Measurements from ENCODE around the gene ETV4.
A peak's percentile ranks its signal among the peaks of the same experiment; 100 is the strongest.

The ETV4 gene

DNA sequence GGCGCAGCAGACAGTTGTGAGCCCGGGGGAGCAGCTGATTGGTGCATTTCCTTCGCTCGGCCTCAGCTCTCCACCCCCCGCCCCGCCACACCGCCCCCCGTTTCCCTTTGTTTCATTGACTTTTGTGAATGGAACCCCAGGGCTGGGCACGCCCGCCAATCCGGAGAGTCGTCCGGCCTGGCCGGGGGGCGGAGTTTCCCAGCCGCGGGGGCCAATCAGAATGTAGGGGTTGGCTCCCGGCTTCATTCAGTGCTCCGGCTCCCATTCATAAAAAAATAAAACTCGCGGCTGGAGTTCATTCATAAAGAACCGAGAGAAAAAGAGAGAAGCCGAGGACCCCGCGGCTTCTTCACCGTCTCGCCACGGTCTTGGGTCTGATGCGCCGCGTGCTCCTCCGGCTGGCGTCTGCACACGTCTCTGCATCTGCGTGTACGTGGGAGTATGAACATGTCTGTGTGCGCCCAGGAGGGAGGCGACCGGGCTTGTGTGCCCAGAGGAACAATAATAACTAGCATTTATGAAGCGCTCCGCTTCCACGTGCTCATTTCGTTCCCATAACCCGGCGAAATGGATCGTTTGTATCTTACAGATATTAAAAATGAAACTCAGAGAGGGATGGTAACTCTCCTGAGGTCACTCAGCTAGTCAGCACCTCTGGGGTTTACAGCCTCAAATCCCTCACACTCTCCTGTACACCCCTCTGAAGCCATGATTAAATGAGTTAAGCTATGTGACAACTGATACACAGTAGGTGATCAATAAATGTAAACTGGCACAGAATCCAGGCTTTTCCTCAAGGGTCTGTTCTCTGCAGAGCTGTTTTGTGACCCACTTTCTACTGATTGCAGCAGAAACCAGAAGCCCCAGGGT, at the start of gene ETV4:
Gene ETV4, minus strand, starts transcription at position 22 of the 870 bp plus-strand sequence. CDS start 723 bp downstream, outside the sequence.
- DNase-seq: peak; percentile 85

DNA sequence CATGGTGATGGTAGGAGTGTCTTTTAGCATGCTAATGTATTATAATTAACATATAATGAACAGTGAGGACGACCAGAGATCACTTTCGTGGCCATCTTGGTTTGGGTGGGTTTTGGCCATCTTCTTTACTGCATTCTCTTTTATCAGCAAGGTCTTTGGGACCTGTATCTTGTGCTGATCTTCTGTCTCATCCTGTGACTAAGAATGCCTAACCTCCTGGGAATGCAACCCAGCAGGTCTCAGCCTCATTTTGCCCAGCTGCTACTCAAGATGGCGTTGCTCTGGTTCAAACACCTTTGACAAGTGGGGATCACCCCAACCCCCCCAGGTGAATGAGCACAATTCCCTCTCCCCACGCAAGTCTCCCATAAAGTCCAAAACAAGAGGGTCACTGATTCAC, 49.3 kb upstream of the ETV4 start:
- DNase-seq: no peak

DNA sequence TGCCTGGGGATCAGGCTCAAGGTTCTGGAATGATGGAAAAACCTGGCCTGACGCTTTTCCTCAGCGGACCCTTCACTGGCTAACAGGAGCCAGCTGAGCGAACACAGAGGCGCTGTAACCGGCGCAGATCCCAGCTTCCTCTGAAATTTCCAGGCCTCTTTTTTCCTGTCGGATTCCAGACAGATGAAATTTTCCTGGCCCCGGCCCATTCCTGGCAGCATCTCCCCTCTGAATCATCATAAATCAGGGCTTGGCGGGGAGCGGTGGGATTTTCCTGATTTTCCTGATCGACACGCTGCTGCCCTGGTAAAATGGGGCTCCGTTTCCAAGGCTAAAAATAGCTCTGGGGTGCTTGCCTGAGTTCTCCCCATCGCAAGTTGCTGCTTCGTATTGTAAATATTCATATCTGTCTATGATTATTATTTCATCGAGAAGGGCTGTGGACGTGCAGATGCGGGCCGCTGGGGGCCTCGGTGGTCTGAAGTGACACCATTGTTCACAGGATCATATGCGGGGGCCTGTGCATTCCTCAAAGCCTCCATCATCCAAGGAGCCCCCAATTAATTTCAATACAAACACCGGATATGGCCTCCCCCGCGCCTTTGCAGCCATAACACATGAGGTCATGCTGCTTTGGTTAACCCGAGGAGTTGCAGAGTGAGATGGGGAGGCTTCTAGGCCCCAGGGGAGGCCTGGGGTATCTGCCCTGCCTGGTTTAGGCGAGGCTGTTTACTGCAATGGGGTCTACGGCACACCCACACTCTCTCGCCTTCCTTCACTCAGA, 45.8 kb upstream of the ETV4 start:
- no peak for DNase-seq

DNA sequence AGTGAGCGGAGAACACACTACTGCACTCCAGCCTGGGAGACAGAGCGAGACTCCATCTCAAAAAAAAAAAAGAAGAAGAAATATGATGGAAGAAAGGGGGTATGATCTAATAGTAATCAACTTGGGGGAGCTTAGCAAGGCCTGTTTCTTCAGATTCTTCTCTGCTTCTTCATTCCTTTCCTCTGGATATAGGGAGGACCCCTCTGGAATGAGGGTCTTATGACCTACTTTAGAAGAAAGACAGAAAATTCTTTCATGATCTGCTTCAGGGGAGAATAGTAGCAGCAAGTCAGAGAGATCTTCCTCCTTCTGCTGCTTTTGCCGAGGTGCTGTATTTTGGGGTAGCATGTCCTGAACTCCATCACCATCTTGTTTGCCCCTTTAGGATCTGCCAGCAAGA, 44.9 kb upstream of the ETV4 start:
- no peak for DNase-seq

DNA sequence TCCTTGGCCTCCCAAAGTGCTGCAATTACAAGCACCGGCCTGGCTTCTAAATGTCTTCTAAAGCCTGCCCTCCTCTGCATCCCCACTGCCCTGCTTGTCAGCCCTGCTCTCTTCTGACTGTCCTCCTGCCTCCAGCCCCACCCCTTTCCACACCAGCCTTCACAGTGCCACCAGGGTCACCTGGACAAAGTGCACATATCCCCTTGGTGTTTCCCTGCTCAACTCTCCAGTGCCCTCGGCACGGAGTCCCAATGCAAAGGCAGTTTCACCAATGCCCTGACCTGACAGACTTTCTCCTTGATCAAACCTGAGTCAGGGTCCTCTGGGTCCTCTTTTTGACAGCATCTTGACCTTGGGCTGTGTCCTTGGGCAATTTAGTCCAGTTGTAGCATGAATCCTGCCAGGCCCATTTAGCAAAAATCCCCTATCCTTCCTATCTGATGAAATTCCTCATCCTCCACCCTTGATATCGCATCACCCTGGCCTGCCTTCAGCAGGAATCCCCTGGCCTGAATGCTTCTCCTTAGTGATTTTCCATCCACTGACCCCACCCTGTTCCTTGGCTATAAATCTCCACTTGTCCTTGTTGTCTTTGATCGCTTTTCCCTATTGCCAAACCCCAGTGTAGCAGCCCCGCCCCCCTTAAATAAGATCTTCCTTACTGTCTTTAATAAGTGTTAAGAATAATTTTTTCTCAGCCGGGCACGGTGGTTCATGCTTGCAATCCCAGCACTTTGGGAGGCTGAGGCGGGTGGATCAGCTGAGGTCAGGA, 42.7 kb upstream of the ETV4 start:
- DNase-seq: no peak

DNA sequence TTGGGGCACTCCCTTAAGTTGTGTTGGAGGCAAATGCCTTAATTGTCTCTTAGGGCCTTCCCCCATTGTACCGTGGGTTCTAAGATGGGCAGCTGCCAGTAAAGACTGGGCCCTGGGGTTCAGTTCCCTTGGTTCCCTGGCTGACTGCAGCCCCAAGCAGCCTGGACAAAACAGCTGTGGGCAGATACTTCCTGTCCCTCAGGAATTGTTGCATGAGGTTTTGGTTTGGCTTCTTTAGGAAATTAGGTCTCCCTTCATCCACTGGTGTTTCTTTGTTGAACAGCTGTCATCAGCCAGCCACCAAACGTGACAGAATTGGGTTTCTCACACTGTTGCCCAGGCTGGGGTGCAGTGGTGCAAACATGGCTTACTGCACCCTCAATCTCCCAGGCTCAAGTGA, 42.0 kb upstream of the ETV4 start:
- no peak for DNase-seq

DNA sequence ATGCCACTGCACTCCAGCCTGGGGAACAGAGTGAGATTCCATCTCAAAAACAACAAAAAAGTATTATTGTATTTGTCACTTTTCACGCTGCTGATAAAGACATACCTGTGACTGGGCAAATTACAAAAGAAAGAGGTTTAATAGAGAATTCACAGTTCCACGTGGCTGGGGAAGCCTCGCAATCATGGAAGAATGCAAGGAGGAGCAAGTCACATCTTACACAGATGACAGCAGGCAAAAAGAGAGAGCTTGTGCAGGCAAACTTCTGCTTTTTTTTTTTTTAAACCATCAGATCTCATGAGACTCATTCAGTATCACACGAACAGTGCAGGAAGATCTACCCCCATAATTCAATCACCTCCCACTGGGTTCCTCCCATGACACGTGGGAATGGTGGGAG, 41.5 kb upstream of the ETV4 start:
- DNase-seq: no peak

DNA sequence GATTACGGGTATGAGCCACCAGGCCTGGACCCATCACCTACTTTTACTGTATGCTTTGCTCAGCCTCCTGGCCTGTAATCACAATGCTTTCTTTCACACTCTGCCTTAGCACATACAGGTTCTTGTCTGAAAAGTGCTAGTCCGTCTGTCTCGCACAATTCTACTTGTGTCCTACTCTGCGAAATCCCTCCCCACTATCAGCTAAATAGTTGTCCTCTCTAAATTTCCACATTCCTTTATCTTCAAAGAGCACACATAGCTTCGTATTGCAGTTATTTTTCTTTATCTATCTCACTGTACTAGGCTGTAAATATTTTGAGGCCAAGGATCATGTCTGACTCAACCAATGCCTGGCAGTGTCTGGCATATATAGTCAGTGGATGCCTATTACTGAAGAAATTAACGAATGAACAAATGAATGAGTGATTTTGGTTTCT, 38.5 kb upstream of the ETV4 start:
- no peak for DNase-seq

DNA sequence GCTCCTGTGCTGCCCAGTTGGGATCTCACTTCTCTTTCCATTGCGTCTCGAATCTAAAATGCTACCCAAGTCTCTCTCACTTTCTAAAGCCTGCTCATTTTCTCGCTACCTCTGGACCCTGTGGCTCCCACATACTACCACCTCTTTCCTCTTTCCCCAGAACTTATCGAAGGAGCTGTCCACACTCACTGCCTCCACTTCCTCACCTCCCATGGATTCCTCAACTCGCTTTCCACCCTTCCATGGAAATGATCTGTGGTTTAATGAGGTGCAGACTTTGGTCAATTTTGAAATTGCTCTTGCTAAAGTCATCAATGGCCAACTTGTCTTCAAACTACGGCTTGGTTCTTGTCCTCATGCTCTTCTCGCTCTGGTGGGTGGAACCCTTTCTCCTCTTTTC, 37.2 kb upstream of the ETV4 start:
- DNase-seq: no peak

DNA sequence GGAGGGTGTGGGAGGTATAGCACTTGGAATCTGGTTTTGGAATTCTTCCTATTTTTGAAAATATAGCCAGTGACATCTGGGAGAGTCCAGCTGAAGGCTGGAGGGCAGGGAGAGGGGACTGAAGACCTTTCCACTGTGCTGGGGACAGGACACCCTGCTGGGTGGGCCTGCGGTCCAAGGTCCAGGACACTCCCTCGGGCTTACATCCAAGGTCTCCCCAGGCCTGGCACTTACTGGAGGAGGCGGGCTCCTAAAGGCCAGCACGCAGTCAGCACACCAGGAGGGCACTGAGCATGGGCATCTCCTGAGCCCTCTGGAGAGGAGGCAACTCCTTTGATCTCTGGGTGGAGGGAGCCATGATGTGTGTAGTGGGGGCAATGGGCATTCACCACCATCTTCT, 35.5 kb upstream of the ETV4 start:
- DNase-seq: no peak

DNA sequence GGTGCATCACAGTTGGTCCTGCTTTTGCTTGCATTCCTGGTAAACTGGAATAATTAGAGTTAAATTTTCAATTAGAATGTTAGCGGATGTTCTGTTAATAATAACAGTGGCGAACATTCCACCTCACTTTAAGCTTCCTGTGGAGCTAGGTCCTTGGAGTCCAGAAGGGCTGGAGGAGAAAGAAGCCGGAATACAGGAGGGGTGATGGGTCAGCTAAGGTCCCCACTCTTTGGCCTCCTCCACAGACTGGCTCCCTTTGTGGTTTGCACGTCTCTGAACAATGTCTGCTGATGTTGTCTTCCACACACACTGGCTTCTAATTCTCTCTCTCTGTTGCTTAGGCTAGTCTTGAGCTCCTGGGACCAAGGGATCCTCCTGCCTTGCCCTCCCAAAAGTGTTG, 35.0 kb upstream of the ETV4 start:
- DNase-seq: no peak

DNA sequence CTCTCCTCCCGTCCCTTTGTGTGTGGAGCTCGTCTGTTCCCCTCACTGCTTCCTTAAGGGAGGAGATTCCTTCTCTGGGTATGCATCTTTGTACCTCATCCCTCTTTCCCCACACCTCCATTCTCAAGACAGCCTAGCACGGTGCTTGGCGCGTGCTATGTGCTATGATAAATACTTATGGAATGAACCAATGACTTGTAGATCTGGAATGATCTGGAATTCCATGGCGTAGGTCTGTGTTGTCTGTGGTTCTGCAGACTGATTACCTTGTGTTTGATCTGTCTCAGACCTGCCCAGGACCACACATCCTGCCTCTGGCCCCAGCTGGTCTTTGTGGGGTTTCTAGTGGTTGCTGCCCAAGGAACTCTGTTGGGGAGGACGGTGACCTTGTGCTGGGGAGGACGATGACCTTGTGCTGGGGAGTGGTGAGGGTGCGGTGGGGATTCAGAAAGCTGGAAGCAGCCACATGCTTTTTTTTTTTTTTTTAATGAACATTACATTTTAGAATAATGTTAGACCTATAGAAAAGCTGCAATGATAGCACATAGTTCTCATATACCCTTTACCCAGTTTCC, 33.5 kb upstream of the ETV4 start:
- DNase-seq: no peak

DNA sequence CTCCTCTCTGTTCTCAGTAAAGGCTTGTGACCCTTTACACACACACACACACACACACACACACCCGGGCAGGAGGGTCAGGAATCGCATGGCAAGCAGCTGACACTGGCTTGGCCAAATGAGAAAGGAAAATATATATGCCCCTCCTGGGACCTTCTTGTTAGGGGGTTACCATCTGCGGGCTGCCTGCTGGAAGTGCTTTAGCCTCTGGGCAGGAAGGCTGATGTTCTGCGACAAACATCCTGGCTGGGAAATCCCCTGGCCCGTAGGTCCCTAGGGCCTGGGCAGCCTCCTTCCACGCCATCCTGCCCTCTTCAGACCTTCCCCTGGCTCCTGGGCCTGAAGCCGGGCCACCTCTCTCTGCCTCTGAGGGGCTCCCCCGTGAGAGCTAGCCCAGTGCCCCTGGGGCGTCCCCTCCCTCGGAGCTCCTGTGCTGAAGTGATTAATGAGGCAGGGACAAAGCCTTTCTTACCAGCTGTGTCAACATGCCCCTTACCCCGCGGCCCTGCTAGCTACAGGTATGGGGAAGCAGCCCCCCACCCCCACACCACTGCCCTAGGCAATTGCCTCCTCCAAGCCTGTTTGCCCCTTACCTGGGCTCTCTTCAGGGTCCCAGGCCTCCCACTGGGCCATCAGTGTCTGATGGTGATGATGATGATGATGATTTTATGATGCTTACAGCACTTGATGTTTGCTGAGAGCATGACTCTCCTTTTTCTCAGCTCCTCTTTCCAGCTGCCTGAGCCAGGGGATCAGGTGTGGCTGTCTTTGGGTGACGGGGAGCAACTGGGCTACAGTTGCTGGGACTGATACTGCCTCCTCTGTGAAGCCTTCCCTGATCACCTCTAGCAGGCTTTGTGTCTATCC, 32.8 kb upstream of the ETV4 start:
- DNase-seq: peak; percentile 18

DNA sequence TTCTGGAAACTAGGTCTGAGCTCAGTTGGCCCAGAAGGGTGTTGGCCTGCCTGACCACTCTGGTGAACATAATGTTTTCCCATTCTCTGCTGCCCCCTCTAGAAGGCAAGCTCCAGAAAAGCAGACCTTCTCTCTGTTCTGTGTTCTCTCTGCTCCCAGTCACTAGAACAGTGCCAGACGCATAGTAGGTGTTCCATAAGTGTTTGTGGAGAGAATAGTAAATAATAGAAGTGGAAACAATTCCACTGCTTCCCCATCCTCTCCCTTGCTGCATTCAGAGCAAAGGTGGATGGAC, 32.2 kb upstream of the ETV4 start:
- DNase-seq: no peak

DNA sequence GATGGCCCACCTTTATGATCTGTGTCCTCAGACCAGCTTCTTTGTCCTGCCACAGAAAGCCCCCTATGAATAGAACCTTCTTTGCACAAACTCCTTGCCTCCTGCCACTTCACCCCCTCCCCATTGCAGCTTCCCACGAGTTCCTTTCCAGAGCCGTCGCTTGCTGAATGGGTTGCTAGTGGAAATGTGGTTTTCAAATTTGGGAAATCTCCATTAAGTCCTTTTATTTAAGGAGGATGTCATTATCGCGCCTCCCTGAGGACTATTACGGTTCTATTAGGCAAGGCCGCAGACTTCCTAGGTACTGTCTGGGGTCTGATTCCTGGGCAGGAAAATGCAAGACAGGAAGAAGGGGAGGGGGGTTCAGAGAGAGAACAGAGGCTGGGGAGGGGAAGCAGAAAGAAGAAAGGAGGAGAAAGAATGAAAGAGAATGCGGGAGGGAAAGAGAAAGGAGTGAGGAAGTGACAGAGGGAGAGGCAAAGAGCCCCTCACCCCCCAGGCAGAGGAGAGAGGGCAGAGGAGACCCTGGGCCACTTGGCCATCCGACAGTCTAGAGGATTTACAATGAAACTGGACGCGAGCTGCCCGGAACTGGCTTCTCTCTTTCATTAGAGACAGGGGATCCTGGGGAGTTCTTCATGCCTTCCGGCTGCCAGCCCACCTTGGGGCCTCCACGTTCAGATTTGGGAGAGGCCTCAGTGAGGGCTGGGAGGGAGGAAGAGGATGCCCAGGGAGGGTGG, 31.7 kb upstream of the ETV4 start:
- no peak for DNase-seq

DNA sequence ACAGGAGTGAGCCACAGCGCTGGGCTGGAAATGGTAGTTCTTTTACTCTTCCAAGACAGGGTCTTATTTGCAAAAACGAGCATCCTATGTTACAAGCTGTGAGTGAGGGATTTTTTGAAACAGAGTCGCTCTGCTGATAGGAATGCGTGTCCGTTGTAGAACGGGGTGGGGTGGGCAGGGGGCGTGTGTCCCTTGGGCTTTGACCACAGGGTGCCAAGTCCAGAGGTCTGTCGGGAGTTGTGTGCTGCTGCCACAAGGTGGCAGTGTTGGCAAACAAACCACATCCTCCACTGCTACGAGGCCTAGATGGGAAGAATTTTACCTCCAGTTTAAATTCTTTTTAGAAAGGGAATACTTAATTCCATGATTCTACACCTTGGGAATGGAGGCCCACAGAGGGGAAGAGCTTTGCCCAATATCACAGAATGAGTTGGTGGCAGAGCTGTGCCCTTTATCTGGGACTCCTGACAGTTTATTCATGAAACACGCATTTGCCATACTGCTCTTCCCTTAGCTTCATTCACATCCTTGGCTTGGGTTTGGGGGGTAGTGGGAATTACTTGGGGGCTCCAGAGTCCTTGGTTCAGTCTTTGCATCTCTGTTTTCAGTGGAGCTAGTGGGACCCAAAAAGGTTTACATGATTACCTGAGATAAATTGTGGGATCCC, 30.6 kb upstream of the ETV4 start:
- peak; percentile 44 for DNase-seq

DNA sequence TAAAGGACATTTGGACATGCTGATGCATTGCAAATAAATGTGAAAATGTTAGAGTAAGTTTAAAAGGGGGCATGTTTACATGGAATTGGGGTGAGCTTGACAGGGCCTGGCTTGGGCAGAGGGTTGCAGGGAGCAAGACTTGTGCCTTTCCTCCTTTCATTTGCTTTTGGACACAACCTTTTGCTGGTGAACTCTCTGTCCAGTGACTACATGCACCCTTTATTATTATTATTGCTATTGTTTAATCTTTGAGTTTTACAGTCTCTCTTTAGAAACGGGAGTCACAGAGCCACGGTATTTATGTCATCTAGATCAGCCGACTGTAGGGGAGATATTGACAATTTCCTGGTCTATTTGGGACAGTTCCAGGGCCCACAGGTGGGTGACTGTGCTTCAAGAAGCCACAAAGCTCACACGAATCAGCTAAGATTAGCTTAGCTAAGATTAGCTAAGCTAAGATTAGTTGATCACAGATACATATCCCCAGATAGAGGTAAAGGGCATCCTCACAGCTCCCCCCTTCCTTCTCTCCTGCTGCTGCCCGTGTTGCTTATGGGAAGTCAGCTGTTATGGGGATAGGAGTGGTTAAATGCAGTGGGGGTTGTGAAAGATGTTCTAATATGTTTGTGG, 28.9 kb upstream of the ETV4 start:
- DNase-seq: no peak

DNA sequence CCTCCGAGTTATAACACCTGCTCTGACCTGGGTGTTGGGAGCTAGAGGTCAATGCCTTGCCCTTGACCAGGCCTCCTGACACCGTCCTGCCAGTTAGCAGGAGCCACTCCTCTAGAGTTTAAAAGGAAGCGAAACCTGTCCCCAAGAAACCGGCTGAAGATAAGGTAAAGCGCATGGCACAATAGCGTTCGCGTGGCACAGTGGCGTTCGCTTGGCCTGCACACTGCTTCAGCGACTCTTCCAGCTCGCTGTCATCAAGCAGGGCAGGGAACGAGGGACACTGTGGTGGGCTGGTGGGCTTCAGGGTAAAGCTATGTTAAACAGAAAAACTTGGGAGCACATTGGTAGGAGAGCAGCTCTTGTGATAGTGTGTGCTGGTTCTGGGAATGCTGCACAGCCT, 28.2 kb upstream of the ETV4 start:
- no peak for DNase-seq

DNA sequence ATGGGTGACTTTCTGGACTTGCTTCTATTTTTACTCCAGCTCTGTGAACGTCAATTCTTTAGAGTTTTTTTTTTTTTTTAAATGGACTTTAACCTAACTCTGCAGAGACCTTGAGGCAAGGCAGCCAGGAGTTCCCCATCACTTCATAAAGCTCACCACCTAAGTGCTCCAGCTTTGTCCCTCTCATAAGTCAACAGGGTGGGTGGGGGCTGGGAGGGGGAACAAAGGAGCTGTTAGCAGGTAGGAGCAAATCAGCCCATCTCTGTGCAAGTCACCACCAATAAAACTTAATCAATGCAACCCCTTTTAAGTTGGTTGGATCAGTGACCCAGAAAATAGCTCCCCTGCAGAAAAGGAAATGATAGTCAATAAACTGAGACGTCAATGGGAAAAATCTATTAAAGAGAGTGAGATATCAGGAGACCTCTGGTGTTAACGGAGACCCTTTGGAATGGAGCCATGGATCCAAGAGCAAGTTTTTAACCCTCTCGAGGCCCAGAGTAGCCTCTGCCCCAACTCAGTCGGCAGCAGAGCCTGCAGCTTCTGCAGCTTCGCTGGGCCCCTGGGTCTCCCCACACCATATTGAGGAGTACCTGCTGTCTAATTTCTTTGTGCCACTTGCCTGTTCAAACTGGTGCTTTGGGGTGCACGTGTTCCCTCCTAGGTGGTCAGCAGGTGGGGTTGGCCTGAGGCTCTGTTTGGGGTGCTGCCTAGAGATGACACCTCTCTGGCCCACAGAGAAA, 27.6 kb upstream of the ETV4 start:
- DNase-seq: no peak

All from activated effector memory CD4-positive, alpha-beta T cell treated with Interleukin-2 at 50 U/mL for 16 hours (primary cell).